H9 (cell line): ENCODE data around the gene KAZN. TPM values are rescaled to one million over a fixed set of nuclear protein-coding genes. Genes with fewer than 3 reads are reported as not detected.
"Not testable (repeated sequence)": the region's sequence is repeated elsewhere in the genome, so short reads cannot be mapped to it uniquely, and the experiment has no call there.

Source experiments
- DNase-seq: peaks from one replicate; pipeline ENCODE4 v3.0.0-alpha.2; 2017
- H2AFZ ChIP-seq: one replicate; pipeline ENCODE4 v1.6.1; 2013; ENCODE audit warnings: mild to moderate bottlenecking, low read length, control low read depth, moderate library complexity
- H2AK5ac ChIP-seq: 2 replicates; pipeline ENCODE4 v1.6.1; 2013; ENCODE audit warnings: low read length, control low read depth, mixed read lengths; ENCODE audit not compliant: insufficient read length
- H2BK120ac ChIP-seq: one replicate; pipeline ENCODE4 v1.6.1; 2013; ENCODE audit warnings: low read depth, mild to moderate bottlenecking, low read length, control low read depth, inconsistent platforms; ENCODE audit not compliant: poor library complexity, severe bottlenecking
- H2BK12ac ChIP-seq: 2 replicates; pipeline ENCODE4 v1.6.1; 2013; ENCODE audit warnings: low read length, control low read depth, mixed read lengths, low read depth; ENCODE audit not compliant: insufficient read length
- H2BK15ac ChIP-seq: 2 replicates; pipeline ENCODE4 v1.6.1; 2013; ENCODE audit warnings: low read depth, low read length, control low read depth
- H2BK20ac ChIP-seq: one replicate; pipeline ENCODE4 v1.6.1; 2013; ENCODE audit warnings: low read depth, mild to moderate bottlenecking, low read length, control low read depth, inconsistent platforms; ENCODE audit not compliant: poor library complexity, severe bottlenecking
- H2BK5ac ChIP-seq: 2 replicates; pipeline ENCODE4 v1.6.1; 2013; ENCODE audit warnings: low read length, control low read depth, mixed read lengths; ENCODE audit not compliant: insufficient read length
- H3K14ac ChIP-seq: 2 replicates; pipeline ENCODE4 v1.6.1; 2013; ENCODE audit warnings: low read length, control low read depth; ENCODE audit not compliant: insufficient read depth
- H3K18ac ChIP-seq: 2 replicates; pipeline ENCODE4 v1.6.1; 2013; ENCODE audit warnings: low read depth, mild to moderate bottlenecking, mixed read lengths, low read length, control low read depth; ENCODE audit not compliant: insufficient read length
- H3K23ac ChIP-seq: 2 replicates; pipeline ENCODE4 v1.6.1; 2013; ENCODE audit warnings: low read length, control low read depth, mixed read lengths, low read depth; ENCODE audit not compliant: insufficient read length
- H3K23me2 ChIP-seq: 2 replicates; pipeline ENCODE4 v1.6.1; 2013; ENCODE audit warnings: low read depth, mild to moderate bottlenecking, mixed read lengths, low read length, control low read depth; ENCODE audit not compliant: insufficient read length, poor library complexity, severe bottlenecking
- H3K27ac ChIP-seq: 2 replicates; pipeline ENCODE4 v1.5.1; 2013; ENCODE audit warnings: low read length, control low read depth, mixed read lengths, low read depth; ENCODE audit not compliant: insufficient read length
- H3K27me3 ChIP-seq: 2 replicates; pipeline ENCODE4 v1.6.1; 2013; ENCODE audit warnings: low read length, control low read depth, inconsistent platforms; ENCODE audit not compliant: insufficient read depth
- H3K4ac ChIP-seq: 2 replicates; pipeline ENCODE4 v1.6.1; 2013; ENCODE audit warnings: low read depth, mild to moderate bottlenecking, control low read depth, inconsistent platforms, low read length, moderate library complexity
- H3K4me1 ChIP-seq: 2 replicates; pipeline ENCODE4 v1.6.1; 2013; ENCODE audit warnings: low read length, control low read depth, inconsistent platforms; ENCODE audit not compliant: insufficient read depth
- H3K4me2 ChIP-seq: 2 replicates; pipeline ENCODE4 v1.6.1; 2013; ENCODE audit warnings: low read length, control low read depth, mixed read lengths; ENCODE audit not compliant: insufficient read length, insufficient read depth
- H3K56ac ChIP-seq: 2 replicates; pipeline ENCODE4 v1.6.1; 2013; ENCODE audit warnings: low read depth, mild to moderate bottlenecking, mixed read lengths, low read length, control low read depth; ENCODE audit not compliant: insufficient read length
- H3K79me1 ChIP-seq: 2 replicates; pipeline ENCODE4 v1.6.1; 2013; ENCODE audit warnings: low read depth, mild to moderate bottlenecking, moderate library complexity, low read length, control low read depth, inconsistent platforms; ENCODE audit not compliant: insufficient read depth, poor library complexity, severe bottlenecking
- H3K79me2 ChIP-seq: 2 replicates; pipeline ENCODE4 v1.6.1; 2013; ENCODE audit warnings: low read length, control low read depth, inconsistent platforms; ENCODE audit not compliant: insufficient read depth
- H3K9ac ChIP-seq: 2 replicates; pipeline ENCODE4 v1.6.1; 2013; ENCODE audit warnings: low read length, control low read depth, mixed read lengths; ENCODE audit not compliant: insufficient read length; ENCODE audit errors: extremely low read depth
- H3K9me3 ChIP-seq: one replicate; pipeline ENCODE4 v1.6.1; 2013; ENCODE audit warnings: low read depth, low read length, inconsistent platforms; ENCODE audit not compliant: control insufficient read depth
- H3T11ph ChIP-seq: one replicate; pipeline ENCODE4 v1.6.1; 2013; ENCODE audit warnings: mild to moderate bottlenecking, low read length, control low read depth, inconsistent platforms
- H4K20me1 ChIP-seq: one replicate; pipeline ENCODE4 v1.6.1; 2013; ENCODE audit not compliant: control insufficient read depth, insufficient read length, insufficient read depth
- H4K5ac ChIP-seq: 2 replicates; pipeline ENCODE4 v1.6.1; 2013; ENCODE audit warnings: low read depth, mild to moderate bottlenecking, mixed read lengths, low read length, control low read depth; ENCODE audit not compliant: insufficient read length
- H4K8ac ChIP-seq: replicated peaks from 2 replicates; pipeline ENCODE4 v1.6.1; 2013; ENCODE audit warnings: low read length, control low read depth, mixed read lengths, low read depth; ENCODE audit not compliant: insufficient read length
- H4K91ac ChIP-seq: 2 replicates; pipeline ENCODE4 v1.6.1; 2013; ENCODE audit warnings: low read depth, mild to moderate bottlenecking, moderate library complexity, mixed read lengths, low read length, control low read depth; ENCODE audit not compliant: insufficient read length
- H3K27ac Mint-ChIP-seq, 3 experiments: 2 replicates in 2 of 3; 3 replicates in 1 of 3; pipeline ENCODE4 v1.8.0; 2020 to 2021; ENCODE audit warnings: mixed read lengths in 3 of 3, mild to moderate bottlenecking in 1 of 3, moderate library complexity in 1 of 3
- H3K27me3 Mint-ChIP-seq: 2 replicates; pipeline ENCODE4 v1.8.0; 2021; ENCODE audit warnings: low read depth, mild to moderate bottlenecking, moderate library complexity, mixed read lengths
- H3K36me3 Mint-ChIP-seq, 3 experiments: 2 replicates in 2 of 3; 3 replicates in 1 of 3; pipeline ENCODE4 v1.8.0; 2020 to 2021; ENCODE audit warnings: low read depth in 3 of 3, mixed read lengths in 3 of 3; ENCODE audit not compliant: insufficient read depth in 1 of 3
- H3K4me1 Mint-ChIP-seq, 2 experiments: 2 replicates each; pipeline ENCODE4 v1.8.0; 2020; ENCODE audit warnings: mixed read lengths in 2 of 2
- H3K4me3 Mint-ChIP-seq, 2 experiments: 2 replicates in 1 of 2; 3 replicates in 1 of 2; pipeline ENCODE4 v1.8.0; 2020 to 2021; ENCODE audit warnings: mild to moderate bottlenecking in 2 of 2, mixed read lengths in 2 of 2, moderate library complexity in 1 of 2
- H3K9me3 Mint-ChIP-seq, 2 experiments: 2 replicates in 1 of 2; 3 replicates in 1 of 2; pipeline ENCODE4 v1.8.0; 2020; ENCODE audit warnings: mild to moderate bottlenecking in 2 of 2, mixed read lengths in 2 of 2, moderate library complexity in 1 of 2
- CTCF ChIP-seq: fragments of 200-600 bp; sonication (generic); conservative IDR thresholded peaks from 3 replicates; pipeline ENCODE4 v1.8.0; 2021; ENCODE audit warnings: antibody characterized with exemption, mild to moderate bottlenecking
- WGBS: extraction: QIAGEN DNeasy Blood & Tissue Kit; methylation state at CpG from one replicate; pipeline ENCODE4 v1.1.7; 2013; ENCODE audit warnings: missing lambda C conversion rate, low lambda C conversion rate, mixed read lengths; ENCODE audit not compliant: insufficient read length; ENCODE audit errors: extremely low coverage; 5-methylcytosine and 5-hydroxymethylcytosine counted together
- total RNA-seq: library from RNA; stranded (reverse); gene quantifications from 2 replicates; pipeline ENCODE4 v1.2.1, GENCODE V29; 2021

KAZN gene
- total RNA-seq, 1 experiment from 2014 or later, result 7.6 TPM

- H3K9me3 ChIP-seq, result no peaks in the 10 kb centered on the region
Measured at GRCh38 chr1:14962407-14962806, 363.9 kb downstream of the KAZN start.

GRCh38 chr1:14963791-14964710, 365.6 kb downstream of the KAZN start:
- no CpG with 5 or more reads among the region's 10 CpGs for WGBS

More at GRCh38 chr1:14962407-14962806, 363.9 kb downstream of the KAZN start:
- H3K27ac ChIP-seq, result no peak overlapping the region
- WGBS, result no CpG with 5 or more reads among the region's 7 CpGs
- peaks cover 0 to 17% of the 10 kb centered on the region in 2 experiments; a peak in 3 of 4 replicates for H3K4me1 Mint-ChIP-seq
- H3K23me2 ChIP-seq, result no peaks in the 10 kb centered on the region
- H3K36me3 Mint-ChIP-seq, result peaks cover 1 to 13% (median 4%) of the 10 kb centered on the region in 3 experiments; a peak in 5 of 7 replicates
- H2AK5ac ChIP-seq, result no peak overlapping the region
- no peak overlapping the region for H3K18ac ChIP-seq
- H3K9ac ChIP-seq, result no peak overlapping the region
- no peak overlapping the region for H3K4me2 ChIP-seq
- H3K9me3 Mint-ChIP-seq, result peaks cover 0 to 2% of the 10 kb centered on the region in 2 experiments; a peak in 1 of 5 replicates
- no peak overlapping the region for H2BK12ac ChIP-seq
- no peak overlapping the region for H4K91ac ChIP-seq
- no peak overlapping the region for H3T11ph ChIP-seq
- no peak overlapping the region for H3K23ac ChIP-seq
- no peak overlapping the region for H3K4ac ChIP-seq
- no peak overlapping the region for H3K27ac Mint-ChIP-seq
- H3K4me3 Mint-ChIP-seq, result no peak overlapping the region
- H2AFZ ChIP-seq, result no peak overlapping the region
- no peak overlapping the region for H2BK15ac ChIP-seq
- H3K79me2 ChIP-seq, result no peaks in the 10 kb centered on the region
- no peaks in the 10 kb centered on the region for H4K20me1 ChIP-seq
- TF ChIP-seq CTCF, result no peak
- H2BK20ac ChIP-seq, result no peak overlapping the region
- no peak overlapping the region for H2BK120ac ChIP-seq
- DNase-seq, result no peak
- no peaks in the 10 kb centered on the region for H3K27me3 ChIP-seq
- H3K14ac ChIP-seq, result no peak overlapping the region
- H3K79me1 ChIP-seq, result no peaks in the 10 kb centered on the region
- no peaks in the 10 kb centered on the region for H3K4me1 ChIP-seq
- H2BK5ac ChIP-seq, result no peak overlapping the region
- no peaks in the 10 kb centered on the region for H3K27me3 Mint-ChIP-seq
- no peak overlapping the region for H3K56ac ChIP-seq
- no peak overlapping the region for H4K5ac ChIP-seq
- H4K8ac ChIP-seq, result no peak overlapping the region

More at GRCh38 chr1:14963791-14964710, 365.6 kb downstream of the KAZN start:
- not testable (repeated sequence) for H3K27ac ChIP-seq, H3K79me2 ChIP-seq, H2AFZ ChIP-seq, H3K79me1 ChIP-seq, H3K4me1 Mint-ChIP-seq, H3K4ac ChIP-seq, H3K14ac ChIP-seq, H3T11ph ChIP-seq, H3K9me3 ChIP-seq, H3K4me2 ChIP-seq, H3K4me1 ChIP-seq, H2BK12ac ChIP-seq, H4K20me1 ChIP-seq, H3K9me3 Mint-ChIP-seq, H4K5ac ChIP-seq, H3K27me3 Mint-ChIP-seq, H3K56ac ChIP-seq, H3K23me2 ChIP-seq, H2BK5ac ChIP-seq, H2BK15ac ChIP-seq, H2BK120ac ChIP-seq, H3K18ac ChIP-seq, H3K27ac Mint-ChIP-seq, H3K23ac ChIP-seq, H3K27me3 ChIP-seq, H4K91ac ChIP-seq, H2AK5ac ChIP-seq, DNase-seq, H4K8ac ChIP-seq, H3K4me3 Mint-ChIP-seq, H2BK20ac ChIP-seq, H3K9ac ChIP-seq
- H3K36me3 Mint-ChIP-seq, result peaks cover 2 to 14% (median 4%) of the 10 kb centered on the region in 3 experiments; a peak in 5 of 7 replicates
